KMS-11 (cell line): ENCODE results near the gene TMOD1.
"Not testable (repeated sequence)": the region's sequence is repeated elsewhere in the genome, so short reads cannot be mapped to it uniquely, and the experiment has no call there.

ENCODE experiments used
- H2AFZ ChIP-seq: fragments of 200-600 bp; sonication (generic); 2 replicates; pipeline ENCODE4 v1.6.1; 2016; ENCODE audit warnings: antibody characterized with exemption, mixed run types, low read depth
- H3K27ac ChIP-seq: fragments of 200-600 bp; sonication (generic); 2 replicates; pipeline ENCODE4 v1.6.1; 2016; ENCODE audit warnings: mild to moderate bottlenecking, mixed run types
- H3K27me3 ChIP-seq: fragments of 200-600 bp; sonication (generic); 2 replicates; pipeline ENCODE4 v1.6.1; 2017; ENCODE audit warnings: mild to moderate bottlenecking, low read depth, mixed run types, moderate library complexity; ENCODE audit not compliant: insufficient read depth
- H3K36me3 ChIP-seq: fragments of 200-600 bp; sonication (generic); 2 replicates; pipeline ENCODE4 v1.6.1; 2017; ENCODE audit warnings: mild to moderate bottlenecking, mixed run types; ENCODE audit not compliant: insufficient read depth
- H3K4me1 ChIP-seq: fragments of 200-600 bp; sonication (generic); 2 replicates; pipeline ENCODE4 v1.6.1; 2016; ENCODE audit warnings: mild to moderate bottlenecking, low read depth, mixed run types; ENCODE audit not compliant: poor library complexity, severe bottlenecking
- H3K4me2 ChIP-seq: fragments of 200-600 bp; sonication (generic); 2 replicates; pipeline ENCODE4 v1.7.0; 2016; ENCODE audit warnings: mild to moderate bottlenecking, mixed run types
- H3K4me3 ChIP-seq: fragments of 200-600 bp; sonication (generic); IDR thresholded peaks from 2 replicates; pipeline ENCODE4 v1.6.1; 2017; ENCODE audit warnings: low read depth, low read length, mixed read lengths; ENCODE audit not compliant: insufficient read depth
- H3K79me2 ChIP-seq: fragments of 200-600 bp; sonication (generic); 2 replicates; pipeline ENCODE4 v1.6.1; 2016; ENCODE audit warnings: low read depth, mixed run types; ENCODE audit not compliant: insufficient read depth
- H3K9ac ChIP-seq: fragments of 200-600 bp; sonication (generic); 2 replicates; pipeline ENCODE4 v1.6.1; 2016; ENCODE audit warnings: mild to moderate bottlenecking, mixed run types
- H4K20me1 ChIP-seq: fragments of 200-600 bp; sonication (generic); 2 replicates; pipeline ENCODE4 v1.6.1; 2016; ENCODE audit warnings: mild to moderate bottlenecking, mixed run types; ENCODE audit not compliant: insufficient read depth
- TF ChIP-seq, protein P1 (sequence below): fragments of 200-600 bp; sonication (generic); conservative IDR thresholded peaks from 2 replicates; pipeline ENCODE4 v1.6.1; 2017; ENCODE audit warnings: low read depth, mild to moderate bottlenecking, antibody characterized with exemption, low read length, moderate library complexity, mixed read lengths

TMOD1 gene

DNA sequence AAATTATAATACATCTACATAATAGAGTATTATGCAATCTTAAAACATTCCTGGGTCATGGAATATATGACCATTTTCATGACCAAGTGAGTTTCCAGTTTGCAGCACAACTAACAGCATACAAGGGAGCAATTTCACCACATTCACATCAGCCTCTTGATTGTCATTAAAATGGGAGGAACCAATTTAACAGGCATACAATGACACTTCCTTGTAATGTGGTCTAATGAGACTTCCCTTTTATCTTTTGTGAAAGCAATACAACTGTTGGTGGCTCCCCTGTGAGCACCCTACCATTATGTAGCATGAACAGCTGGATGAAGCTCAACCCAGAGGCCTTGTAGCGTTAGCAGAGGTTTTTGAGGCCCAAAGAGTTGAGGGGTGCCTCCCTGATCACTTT is 13.6 kb upstream of the TMOD1 start:
- no peak overlapping the region for H2AFZ ChIP-seq
- H3K9ac ChIP-seq = no peak overlapping the region
- peaks cover 4% of the 10 kb centered on the region; the same call in 1 of the 2 replicates for H3K36me3 ChIP-seq
- no peak overlapping the region for H3K4me2 ChIP-seq
- H3K27ac ChIP-seq = no peak overlapping the region
- no peak overlapping the region for H3K4me3 ChIP-seq
- H3K79me2 ChIP-seq = no peaks in the 10 kb centered on the region
- no peaks in the 10 kb centered on the region for H3K27me3 ChIP-seq
- TF ChIP-seq, protein P1, sequence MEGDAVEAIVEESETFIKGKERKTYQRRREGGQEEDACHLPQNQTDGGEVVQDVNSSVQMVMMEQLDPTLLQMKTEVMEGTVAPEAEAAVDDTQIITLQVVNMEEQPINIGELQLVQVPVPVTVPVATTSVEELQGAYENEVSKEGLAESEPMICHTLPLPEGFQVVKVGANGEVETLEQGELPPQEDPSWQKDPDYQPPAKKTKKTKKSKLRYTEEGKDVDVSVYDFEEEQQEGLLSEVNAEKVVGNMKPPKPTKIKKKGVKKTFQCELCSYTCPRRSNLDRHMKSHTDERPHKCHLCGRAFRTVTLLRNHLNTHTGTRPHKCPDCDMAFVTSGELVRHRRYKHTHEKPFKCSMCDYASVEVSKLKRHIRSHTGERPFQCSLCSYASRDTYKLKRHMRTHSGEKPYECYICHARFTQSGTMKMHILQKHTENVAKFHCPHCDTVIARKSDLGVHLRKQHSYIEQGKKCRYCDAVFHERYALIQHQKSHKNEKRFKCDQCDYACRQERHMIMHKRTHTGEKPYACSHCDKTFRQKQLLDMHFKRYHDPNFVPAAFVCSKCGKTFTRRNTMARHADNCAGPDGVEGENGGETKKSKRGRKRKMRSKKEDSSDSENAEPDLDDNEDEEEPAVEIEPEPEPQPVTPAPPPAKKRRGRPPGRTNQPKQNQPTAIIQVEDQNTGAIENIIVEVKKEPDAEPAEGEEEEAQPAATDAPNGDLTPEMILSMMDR = no peak
- no peaks in the 10 kb centered on the region for H3K4me1 ChIP-seq
- H4K20me1 ChIP-seq = no peaks in the 10 kb centered on the region

DNA sequence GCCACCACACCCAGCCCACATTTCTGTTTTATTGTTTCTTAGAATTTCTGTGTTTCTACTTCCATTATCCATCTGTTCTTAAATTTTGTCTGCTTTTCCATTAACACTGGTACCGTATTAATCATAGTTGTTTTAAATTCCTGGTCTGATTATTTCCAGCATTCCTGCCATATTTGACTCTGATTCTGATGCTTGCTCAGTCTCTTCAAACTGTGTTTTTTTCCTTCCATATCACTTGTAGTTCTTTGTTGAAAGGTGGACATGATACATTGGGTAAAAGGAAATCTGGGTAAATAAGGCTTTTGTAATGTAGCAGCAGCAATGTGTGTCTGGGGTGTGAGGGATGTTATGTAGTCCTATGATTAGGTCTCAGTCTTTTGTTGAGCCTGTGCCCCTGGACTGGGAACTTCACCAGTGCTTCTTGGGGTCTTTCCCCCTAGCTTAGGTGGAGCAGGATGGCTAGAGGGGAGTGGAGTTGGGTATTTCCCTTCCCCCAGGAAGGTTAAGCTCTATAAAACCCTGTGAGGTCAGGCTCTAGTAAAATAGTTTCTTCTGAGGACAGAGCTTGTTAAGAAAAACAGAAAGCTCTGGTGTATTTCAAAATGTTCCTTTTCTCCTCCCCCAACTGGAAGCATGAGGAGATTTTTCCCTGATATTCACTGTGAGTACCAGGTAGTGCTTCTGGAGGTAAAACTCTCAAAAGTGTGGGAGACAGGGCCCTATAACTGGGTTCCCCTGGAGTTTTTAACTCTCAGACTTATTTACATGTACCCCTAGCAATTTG is 10.1 kb upstream of the TMOD1 start:
- Histone ChIP-seq H3K4me2 (no peak overlapping the region), H3K4me1 (no peaks in the 10 kb centered on the region), H2AFZ (no peak overlapping the region), H4K20me1 (no peaks in the 10 kb centered on the region), H3K9ac (no peak overlapping the region), H3K27ac (no peak overlapping the region), H3K4me3 (no peak overlapping the region), H3K36me3 (no peaks in the 10 kb centered on the region), H3K79me2 (no peaks in the 10 kb centered on the region), H3K27me3 (no peaks in the 10 kb centered on the region)
- TF ChIP-seq, protein P1 = no peak

- not testable (repeated sequence) for H3K4me3 ChIP-seq, H2AFZ ChIP-seq, H4K20me1 ChIP-seq, H3K27ac ChIP-seq, H3K27me3 ChIP-seq, H3K4me2 ChIP-seq, H3K36me3 ChIP-seq, H3K9ac ChIP-seq, H3K79me2 ChIP-seq
- peaks cover 16% of the 10 kb centered on the region for H3K4me1 ChIP-seq
These were observed 3.7 kb upstream of the TMOD1 start for GRCh38 chr9:97497558-97498375.

GRCh38 chr9:97498846-97499245 is 2.6 kb upstream of the TMOD1 start:
- not testable (repeated sequence) for H3K4me2 ChIP-seq, H3K4me3 ChIP-seq, H3K9ac ChIP-seq

DNA sequence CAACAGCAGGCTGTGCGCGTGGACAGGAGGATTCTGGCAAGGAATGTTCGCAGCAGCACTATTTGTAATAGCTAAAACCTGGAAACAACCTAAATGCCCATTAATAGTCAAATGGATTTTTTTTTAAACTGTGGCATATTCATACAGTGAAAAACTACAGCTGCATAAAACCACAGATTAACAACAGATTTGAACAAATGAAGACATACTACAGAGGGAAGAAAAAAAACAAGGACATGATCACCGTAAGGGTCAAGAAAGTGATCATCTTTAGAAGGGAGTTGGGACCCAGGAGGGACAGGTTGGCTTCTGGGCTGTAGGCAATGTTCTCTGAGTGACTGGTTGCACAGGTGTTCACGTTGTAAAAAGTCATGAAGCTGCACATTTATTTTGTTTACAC is 1.2 kb upstream of the TMOD1 start:
- H3K27me3 ChIP-seq = no peaks in the 10 kb centered on the region; the same call in 1 of the 2 replicates
- H2AFZ ChIP-seq = no peak overlapping the region
- peak overlapping the region; percentile 56 for H3K4me2 ChIP-seq
- no peak overlapping the region for H3K4me3 ChIP-seq
- no peaks in the 10 kb centered on the region for H3K36me3 ChIP-seq
- H3K27ac ChIP-seq = no peak overlapping the region; the same call in 1 of the 2 replicates
- peaks cover 24% of the 10 kb centered on the region for H3K4me1 ChIP-seq
- no peaks in the 10 kb centered on the region for H4K20me1 ChIP-seq
- H3K79me2 ChIP-seq = 0 out of 2 replicates have a peak, but pooled peaks cover 4% of the 10 kb centered on the region
- TF ChIP-seq, protein P1 = no peak
- no peak overlapping the region for H3K9ac ChIP-seq

More at GRCh38 chr9:97498846-97499245, 2.6 kb upstream of the TMOD1 start:
- not testable (repeated sequence) for H3K36me3 ChIP-seq, H3K79me2 ChIP-seq, H4K20me1 ChIP-seq, H3K27ac ChIP-seq, H3K27me3 ChIP-seq, H2AFZ ChIP-seq
- peaks cover 24% of the 10 kb centered on the region for H3K4me1 ChIP-seq
